GM18867 (cell line): ENCODE data around the gene XKR7.

Experiments used
- ATAC-seq: cut with Tn5 transposase; IDR thresholded peaks from one replicate; pipeline ENCODE4 v1.9.1; 2021; ENCODE audit warnings: mild to moderate bottlenecking, moderate library complexity; ENCODE audit not compliant: unreplicated experiment

XKR7 gene

DNA sequence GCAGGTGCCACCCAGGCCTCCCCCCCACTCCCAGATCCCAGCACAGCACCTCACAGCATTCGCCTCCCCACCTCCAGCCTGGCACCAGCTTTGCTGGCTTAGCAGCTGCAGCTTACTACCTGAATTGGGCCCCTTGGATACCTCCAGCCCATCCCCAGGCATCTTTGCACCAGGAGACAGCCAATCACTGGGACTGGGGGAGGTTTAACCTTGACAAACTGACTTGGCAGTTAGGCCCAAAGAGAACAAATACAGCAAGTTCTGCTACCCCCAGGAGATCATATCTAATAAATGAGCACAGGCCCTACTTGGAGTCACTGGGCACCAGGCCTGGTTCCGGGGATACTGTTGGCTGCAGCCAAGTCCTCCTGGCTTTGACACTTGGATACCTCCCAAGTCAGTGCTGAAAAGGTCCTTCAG is 24.9 kb upstream of the XKR7 start:
- ATAC-seq: no peak

DNA sequence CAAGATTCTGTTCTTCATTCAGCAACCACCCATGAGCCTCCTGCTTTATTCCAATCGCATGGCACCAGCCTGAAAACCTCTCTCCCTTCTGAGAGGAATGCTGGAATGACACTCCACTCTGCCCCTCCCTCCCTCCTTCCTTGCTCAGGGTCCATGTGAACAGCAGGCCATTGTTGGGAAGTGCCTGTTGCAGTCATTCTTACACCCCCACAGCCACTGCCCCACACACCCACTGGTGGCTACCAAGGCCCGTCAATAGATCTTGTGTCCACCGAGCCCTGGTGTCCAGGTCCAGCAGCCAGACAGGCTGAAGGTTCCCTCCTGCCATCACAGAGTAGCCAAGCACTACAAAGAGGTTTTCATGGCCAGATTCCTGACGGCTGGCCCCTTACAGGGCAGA is 22.6 kb upstream of the XKR7 start:
- no peak for ATAC-seq

GRCh38 chr20:31945785-31946184 is 22.2 kb upstream of the XKR7 start:
- no peak for ATAC-seq

DNA sequence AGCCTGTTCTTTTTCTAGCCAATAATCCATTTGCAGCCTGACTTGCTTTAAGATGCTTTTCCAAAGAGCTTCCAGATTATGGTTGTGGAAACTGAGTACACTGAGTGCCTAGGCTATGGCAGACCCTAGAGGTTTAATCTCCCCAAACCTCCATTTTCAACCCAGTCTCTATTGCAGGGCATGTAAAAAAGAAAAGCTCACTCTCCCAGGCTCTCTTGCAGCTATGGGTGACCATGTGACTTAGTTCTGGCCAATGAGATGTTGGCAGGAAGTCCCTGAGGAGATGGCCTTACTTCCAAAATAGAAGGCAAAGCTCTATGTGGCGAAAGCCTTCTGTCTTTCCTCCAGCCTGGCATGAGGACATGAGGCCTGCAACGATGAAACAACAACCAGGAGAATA is 19.9 kb upstream of the XKR7 start:
- no peak for ATAC-seq

DNA sequence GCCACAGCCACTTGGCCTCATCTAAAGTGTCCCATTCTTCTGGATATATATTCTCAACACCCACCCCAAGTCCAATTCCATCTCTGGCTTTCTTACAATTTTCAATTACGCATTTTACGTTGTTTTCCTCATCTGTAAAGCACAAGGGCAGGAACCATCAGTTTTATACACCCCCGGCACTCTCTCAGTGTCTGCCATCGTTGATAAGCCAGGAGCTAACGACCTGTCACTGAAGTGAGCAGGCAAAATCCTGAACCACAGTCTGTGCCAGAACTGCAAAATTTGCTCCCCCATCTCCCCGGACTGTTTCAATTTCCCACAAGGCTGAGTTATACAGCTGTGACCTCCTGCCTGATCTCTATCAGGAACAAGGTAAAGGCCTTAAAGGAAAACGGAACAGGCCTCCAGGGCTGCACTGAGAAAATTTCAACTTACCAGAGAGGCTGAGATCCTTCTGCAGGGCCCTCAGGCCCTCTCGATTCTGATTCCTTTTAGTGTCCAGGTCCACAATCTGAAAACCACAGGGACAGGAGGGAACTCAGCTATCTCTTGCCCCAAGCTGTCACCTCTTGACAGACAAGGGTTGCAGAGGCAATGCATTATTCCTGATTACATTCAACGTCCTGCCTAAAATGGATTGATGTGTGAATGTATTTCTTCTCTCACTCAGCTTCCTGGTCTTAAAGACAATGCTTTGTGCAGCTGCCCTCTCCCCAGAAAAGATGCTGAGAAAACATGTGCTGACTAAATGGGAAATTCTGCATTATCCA is 17.9 kb upstream of the XKR7 start:
- no peak for ATAC-seq

GRCh38 chr20:31951203-31951529 is 16.8 kb upstream of the XKR7 start:
- ATAC-seq: no peak

GRCh38 chr20:31951530-31952453 is 16.2 kb upstream of the XKR7 start, which contains the start of gene PDRG1:
PDRG1 (minus strand) TSS chr20:31952046; CDS start chr20:31951961, 85 bp downstream.
- ATAC-seq: peak; percentile 93

DNA sequence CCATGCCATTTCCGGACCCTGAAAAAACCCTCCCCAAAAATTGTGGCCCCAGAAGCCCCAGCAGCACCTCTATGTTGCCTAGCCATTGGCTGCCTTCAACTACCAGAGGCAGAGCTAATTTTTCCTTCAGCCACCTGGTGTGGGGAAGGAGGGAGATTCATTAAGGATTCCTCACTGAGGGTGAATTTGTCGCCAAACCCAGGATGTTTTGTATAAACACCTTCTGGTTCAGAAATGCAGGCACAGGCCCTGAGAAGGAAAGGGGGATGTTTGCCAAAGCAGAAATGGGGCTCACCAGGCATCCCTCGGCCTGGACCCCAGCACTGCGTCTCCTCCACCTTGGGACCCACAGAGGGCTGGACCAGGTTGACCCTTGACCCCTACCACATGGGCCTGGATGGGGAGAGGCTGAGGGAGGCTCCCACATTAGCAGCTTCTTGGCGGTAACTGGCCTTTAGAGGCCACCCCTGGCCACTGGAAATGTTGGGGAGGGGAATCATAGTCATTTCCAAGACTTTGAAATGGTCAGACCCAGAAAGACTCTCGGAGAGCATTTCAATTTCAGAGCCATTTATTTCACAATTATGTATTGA is 14.3 kb upstream of the XKR7 start:
- ATAC-seq: no peak

DNA sequence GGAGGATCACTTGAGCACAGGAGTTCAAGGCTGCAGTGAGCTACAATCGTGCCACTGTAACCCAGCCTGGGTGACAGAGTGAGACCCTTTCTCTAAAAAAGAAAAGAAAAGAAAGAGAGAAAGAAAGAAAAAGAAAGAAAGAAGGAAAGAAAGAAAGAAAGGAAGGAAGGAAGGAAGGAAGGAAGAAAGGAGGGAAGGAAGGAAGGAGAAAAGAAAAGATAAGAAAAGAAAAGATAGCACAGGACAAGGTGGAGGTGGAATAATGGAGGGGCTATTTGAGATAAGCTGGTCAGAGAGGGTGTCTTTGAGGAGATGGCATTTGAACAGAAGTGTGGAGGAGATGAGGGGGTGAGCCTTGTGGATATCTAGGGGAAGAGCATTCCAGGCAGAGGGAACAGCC is 13.5 kb upstream of the XKR7 start:
- no peak for ATAC-seq

- ATAC-seq: no peak
These were observed 11.1 kb upstream of the XKR7 start for GRCh38 chr20:31956556-31957526.

DNA sequence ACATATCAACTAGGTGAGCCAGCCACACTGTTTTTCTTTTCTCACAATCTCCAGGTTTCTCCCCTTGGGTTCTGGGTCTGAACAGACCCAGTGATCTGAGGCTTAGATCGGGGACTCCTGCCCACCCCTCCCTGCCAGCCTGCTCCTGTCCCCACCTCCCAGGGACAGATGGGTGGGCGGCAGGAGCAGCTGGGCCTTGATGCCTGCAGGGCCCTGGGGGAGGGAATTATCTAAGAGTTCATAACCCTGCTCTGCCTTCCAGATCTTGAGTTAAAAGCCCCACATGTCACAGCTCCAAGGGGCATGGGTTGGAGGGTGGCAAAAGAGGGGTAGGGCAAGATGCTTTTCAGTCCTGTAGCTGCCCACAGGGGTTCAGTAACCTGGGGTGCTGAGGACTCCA is 5.2 kb upstream of the XKR7 start:
- ATAC-seq: no peak

DNA sequence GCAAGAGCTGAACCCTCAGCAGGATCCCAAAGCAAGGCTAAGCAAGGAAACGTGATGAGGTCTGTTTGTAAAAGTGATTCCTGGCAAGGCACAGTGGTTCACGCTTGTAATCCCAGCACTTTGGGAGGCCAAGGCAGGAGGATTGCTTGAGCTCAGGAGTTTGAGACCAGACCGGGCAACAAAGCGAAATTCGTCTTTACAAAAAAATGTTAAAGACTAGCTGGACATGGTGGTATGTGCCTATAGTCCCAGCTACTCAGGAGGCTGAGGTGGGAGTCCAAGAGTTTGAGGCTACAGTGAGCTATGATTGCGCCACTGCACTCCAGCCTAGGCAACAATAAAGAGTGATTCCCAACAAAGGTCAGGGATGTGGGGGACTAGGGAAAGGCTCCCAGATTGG is 4.1 kb upstream of the XKR7 start:
- ATAC-seq: no peak

DNA sequence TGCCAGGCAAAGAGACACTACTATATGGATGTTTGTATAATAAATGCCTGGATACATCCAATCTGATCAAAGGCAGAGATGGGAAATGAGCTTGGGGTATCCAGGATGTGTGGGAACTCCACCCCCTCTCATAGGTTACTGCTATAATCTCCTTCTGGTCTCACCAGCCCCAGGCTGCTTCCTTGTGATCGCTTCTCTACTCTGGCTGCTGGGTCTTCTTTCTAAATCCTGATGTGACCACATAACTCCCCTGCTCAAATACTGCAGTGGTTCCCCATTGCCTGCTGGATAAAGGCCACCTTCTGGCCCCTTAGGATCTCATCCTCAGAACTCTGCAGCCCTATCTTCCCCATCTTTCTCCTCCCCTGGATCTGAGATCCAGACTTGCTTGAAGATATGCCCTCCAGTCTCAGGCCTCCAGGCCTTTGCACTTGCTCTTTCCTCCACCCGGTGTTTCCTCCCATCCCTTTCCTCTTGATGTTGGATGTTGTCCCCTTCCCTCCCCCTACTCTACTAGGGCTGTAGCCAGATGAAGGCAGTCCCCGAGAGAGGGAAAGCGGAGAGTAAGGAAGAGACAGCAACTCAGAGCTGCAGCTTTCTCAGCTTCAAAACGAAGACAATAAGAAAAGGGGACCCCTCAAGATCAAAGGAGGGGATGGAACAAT is 828 bp upstream of the XKR7 start:
- no peak for ATAC-seq

DNA sequence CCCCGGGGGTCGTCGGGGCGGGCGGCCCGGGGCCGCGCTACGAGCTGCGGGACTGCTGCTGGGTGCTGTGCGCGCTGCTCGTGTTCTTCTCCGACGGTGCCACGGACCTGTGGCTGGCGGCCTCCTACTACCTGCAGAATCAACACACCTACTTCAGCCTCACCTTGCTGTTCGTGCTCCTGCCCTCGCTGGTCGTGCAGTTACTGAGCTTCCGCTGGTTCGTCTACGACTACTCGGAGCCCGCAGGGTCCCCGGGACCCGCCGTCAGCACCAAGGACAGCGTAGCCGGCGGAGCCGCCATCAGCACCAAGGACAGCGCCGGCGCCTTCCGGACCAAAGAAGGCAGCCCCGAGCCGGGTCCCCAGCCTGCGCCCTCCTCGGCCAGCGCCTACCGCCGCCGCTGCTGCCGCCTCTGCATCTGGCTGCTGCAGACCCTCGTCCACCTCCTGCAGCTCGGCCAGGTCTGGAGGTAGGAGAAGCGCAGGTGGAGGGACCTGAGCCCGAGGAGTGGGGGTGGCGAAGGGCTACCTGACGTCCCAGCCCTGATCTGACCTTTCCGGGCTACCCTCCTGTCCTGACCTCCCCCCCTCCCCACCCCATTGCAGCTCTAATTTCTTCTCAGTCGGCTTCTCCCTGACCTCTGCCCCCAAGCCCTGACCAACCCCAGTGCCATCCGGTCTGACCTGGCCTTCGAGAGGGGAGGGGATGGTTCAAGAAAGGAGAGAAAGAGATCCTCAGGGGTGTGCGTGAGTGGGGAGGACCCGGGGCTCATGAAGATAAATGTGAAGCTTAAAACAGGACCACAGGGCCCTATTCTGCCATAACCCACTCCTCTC is 558 bp downstream of the XKR7 start:
- ATAC-seq: no peak

GRCh38 chr20:31969991-31970390 is 2.0 kb downstream of the XKR7 start:
- ATAC-seq: no peak

- no peak for ATAC-seq
These were observed 4.6 kb downstream of the XKR7 start for GRCh38 chr20:31972471-31973021.

DNA sequence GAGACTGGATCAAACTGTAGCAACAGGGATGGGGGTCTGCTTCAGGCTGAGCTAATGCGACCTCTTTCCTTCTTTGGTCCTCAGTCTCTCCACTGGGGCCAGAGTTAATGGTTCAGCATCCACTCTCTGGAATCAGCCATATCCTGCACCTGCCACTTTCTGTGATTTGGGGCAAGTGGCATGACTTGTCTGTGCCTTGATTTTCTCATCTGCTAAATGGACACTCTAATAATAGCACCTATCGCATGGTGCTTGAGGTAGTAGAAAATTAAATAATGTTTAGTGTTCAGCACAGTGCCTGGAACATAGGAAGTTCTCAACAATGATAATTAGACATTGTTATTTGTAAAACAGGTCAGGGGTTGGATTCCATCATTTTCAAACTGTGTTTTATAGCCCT is 6.3 kb downstream of the XKR7 start:
- no peak for ATAC-seq

GRCh38 chr20:31974951-31975487 is 7.1 kb downstream of the XKR7 start:
- no peak for ATAC-seq

DNA sequence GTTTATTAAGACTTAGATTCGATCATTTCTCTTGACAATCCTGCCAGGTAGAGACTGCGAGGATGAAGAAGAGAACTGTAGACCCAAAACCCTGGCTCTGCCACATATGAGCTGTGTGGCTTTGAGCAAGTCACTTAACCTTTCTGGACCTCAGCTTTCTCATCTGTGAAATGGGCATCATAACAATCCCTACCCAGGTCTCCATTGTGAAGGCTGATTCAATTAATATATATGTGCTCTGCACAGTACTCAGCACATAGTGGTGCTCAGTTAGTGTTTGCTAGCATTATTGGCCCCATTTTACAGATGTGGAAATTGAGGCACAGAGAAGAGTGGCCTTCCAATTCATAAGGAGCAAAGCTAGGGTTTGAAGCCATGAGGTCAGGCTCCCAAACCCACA is 7.9 kb downstream of the XKR7 start:
- ATAC-seq: no peak
